Activated CD4-positive, CD25-positive, alpha-beta regulatory T cell treated with anti-CD3 and anti-CD28 coated beads, Interleukin-2, amount 50 U/mL, for 16 hours (primary cell): Measurements from ENCODE around the gene TAGAP.
"Not testable (repeated sequence)": the region's sequence is repeated elsewhere in the genome, so short reads cannot be mapped to it uniquely, and the experiment has no call there.

ENCODE experiments used
- DNase-seq: peaks from one replicate; pipeline ENCODE4 v3.0.0-alpha.2; 2020; ENCODE audit warnings: low read depth, low spot score

The TAGAP gene

DNA sequence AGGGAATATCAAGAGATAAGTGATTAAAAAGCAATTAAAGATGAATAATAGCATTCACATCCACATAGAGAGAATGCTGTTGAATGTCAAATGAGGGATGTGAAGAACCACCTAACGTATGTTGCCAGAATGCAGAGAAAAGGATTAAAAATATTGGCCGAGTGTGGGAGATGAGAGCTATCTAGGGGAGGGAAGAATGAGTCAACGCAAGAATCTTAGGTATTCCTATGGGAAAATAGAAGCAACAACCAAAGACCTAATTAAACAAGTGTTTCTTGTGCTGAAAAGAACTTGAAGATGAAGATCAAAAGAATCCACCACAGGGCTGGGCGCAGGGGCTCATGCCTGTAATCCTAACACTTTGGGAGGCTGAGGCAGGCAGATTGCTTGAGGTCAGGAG is 32.6 kb downstream of the TAGAP start:
- no peak for DNase-seq

DNA sequence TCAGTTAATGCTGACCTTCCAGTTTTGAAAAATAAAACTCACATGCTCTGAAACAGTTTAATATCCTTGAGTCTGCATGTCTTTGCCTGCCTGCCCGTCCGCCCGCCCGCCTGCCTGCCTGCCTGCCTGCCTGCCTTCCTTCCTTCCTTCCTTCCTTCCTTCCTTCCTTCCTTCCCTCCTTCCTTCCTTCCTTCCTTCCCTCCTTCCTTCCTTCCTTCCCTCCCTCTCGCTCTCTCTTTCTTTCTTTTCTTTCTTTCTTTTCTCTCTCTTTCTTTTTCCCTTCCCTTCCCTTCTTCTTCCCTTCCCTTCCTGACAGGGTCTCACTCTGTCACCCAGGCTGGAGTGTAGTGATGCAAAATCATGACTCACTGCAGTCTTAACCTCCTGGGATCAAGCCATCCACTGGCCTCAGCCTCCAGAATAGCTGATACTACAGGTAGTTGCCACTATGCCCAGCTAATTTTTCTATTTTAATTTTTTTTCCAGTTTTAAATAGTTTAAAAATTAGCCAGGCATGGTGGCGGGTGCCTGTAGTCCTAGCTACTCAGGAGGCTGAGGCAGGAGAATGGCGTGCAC is 34.7 kb downstream of the TAGAP start:
- not testable (repeated sequence) for DNase-seq

DNA sequence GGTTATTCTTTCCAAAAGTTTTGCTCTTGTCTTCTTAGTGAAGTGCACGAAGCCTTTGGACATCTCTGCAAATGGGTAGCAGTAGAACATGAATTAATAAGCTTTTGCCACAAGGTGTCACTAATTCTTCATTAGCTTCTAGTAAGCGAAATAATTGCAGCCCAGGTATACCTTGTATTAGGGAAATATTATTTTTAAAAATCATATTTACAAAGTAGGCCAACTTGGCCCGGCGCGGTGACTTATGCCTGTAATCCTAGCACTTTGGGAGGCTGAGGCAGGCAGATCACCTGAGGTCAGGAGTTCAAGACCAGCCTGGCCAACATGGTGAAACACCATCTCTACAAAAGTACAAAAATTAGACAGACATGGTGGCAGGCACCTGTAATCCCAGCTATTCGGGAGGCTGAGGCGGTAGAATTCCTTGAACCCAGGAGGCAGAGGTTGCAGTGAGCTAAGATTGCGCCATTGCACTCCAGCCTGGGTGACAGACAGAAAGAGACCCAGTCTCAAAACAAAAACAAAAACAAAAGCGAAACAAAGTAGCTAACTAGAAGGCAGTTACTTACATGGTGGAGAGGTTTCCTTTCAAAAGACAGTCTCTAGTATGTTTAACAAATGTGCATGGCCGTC is 36.0 kb downstream of the TAGAP start:
- no peak for DNase-seq

DNA sequence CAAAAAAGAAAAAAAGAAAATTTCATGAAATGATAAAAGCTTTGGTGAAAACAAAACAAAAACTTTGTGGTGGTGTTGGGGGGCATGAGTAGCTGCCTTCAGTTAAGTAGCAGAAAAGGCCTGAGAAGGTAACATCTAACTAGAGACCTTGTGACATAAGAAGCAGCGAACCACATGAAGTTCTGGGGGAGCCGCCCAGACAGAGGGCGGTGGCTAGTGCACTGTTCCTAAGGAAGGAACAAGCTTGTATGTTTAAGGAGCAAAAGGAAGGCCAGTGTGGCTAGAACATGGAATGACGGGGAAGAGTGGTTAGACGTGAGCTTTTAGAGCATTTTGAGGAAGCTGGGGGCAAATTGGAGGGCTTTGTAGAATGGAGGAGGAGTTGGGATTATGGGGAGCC is 37.3 kb downstream of the TAGAP start:
- no peak for DNase-seq

DNA sequence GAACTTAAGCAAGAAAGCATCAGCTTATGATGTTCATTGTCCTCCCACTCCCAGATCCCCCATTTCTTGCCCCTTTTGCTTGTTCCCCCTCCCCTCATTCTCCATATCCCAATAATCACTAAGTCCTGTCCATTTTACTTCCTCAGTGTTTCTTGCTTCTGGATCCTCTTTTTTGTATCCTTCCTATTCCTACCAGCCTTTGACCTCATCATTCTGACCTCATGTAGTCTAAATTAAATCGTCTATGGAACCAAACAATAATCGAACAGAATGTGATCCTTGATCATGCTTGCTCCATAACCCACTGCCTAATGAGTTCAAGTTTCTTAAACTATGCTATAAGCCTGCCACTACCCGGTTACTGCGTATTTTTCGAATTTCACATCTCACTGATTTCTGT is 39.4 kb downstream of the TAGAP start:
- no peak for DNase-seq

DNA sequence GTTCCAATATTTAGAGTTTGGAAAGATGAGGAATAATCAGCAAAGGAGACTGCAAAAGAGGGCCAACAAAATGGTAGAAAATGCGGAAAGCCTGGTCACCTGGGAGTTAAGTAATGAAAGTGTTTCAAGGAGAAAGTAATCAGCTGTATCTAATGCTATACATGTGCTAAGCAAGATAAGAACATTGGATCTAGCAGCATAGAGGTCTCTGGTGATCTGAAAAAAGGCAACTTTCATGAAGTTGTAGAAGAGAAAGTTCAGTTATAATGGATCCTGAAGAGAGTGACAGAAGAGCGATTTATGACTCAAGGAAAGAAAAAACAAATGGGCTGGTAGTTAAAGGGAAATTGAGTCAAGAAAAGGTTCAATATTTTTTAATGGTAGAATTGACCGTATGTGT is 40.2 kb downstream of the TAGAP start:
- no peak for DNase-seq

DNA sequence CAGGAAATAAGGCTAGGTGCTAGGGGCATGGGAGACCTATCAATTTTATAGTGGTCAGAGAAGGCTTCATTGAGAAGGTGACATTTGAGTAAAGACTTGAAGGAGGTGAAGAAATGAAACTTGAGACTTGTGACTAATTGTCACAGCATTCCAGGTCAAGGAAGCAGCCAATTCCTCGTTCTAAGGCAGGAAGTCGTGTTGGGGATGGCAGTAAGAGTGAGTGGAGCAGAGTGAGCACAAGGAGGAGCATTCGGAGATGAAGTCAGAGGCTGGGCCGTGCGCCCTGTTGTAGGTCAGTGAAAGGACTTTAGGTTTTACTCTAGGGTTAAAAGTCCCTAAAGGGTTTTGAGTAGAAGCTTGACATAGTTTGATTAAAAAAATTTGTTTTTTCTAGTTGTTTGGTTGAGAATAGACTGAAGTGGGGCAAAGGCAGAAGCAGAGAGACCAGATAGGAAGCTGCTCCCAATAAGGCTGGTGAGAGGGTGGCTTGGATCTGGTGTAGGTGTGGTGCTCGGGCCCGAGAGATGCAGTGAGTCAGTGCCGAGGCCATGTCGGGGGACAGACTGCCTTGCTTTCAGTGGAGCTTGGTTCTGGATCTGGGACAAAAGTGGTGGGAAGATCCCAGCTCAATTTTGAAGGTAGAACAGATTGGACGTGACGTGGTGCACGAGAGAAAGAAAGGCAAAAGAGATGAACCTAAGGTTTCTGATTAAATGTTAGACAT is 42.2 kb downstream of the TAGAP start:
- DNase-seq: no peak

DNA sequence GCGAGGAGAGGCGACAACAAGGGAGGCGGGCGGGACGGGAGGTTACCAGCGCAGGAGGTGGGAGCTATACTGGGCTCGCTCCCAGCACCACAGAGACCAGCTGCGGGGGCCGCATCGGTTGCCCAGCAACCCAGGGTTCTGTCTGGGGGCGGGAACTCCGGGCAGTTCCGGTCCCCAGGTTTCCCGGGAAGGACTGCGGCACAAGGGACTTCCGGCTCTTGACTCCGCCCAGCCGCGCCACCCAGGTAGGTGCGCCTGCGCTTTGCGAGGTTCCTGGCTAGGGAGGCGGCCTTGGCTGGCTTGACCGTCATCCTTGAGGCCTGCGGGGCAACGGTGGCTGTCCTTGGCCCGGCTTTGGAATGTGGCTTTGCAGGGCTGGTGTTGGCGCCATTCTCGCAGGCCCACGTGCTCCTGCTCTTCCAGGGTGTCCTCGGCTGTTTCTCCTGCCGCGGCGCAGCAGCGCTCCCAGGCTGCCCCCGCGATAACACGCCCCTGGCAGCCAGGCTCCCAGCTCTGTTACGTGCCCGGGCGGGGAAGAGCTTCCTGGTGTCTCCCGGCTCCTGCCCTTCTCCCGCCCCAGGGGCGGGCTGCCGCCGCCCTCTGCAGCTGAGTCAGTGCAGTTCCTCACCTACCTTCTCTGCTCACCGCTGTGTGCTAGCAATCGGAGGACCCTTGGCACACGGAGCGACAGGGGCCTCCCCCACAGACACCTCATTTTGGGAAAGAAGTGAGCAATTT is 45.0 kb downstream of the TAGAP start, which contains the start of gene RSPH3:
RSPH3 (minus strand) TSS at position 537 of the 738 bp plus-strand sequence. CDS start 652 bp downstream, outside the sequence.
- peak; percentile 78 for DNase-seq

DNA sequence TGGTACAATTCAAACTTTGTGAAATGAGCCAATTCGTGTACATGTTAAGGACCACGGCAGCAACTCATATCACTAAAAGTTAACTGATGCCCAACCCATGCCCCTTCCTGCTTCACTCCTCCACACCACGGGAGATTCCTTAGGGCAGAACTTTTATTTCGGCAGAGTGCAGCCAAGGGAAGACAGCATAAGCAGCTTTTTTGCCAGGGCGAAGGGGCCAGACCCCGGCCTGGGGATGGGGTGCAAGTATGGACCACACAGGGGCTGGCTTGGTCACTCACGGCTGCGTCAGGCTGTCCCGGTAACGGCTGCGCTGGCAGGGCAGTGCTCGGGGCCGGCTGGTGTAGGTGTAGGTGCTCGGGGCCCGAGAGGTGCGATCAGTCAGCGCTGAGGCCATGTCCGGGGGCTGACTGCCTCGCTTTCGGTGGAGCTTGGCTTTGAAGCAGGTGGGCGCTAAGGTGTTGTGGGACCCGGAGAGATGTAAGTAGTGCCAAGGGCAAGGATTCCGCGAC is 45.6 kb downstream of the TAGAP start:
- no peak for DNase-seq

DNA sequence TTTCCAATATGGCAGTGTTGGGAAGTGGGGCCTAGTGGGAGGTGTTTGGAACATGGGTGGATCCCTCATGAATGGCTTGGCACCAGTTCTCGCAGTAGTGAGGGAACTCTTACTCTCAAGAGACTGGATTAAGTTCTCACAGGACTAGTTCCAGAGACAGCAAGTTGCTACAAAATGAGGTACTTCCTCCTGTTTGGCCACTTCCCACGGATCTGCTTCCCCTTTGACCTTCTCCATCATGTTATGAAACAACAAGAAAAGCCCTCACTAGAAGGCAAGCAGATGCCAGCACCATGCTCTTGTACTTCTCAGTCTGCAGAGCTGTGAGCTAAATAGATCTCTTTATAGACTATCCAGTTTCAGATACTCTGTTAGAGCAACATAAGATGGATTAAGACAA is 47.9 kb downstream of the TAGAP start:
- DNase-seq: no peak

DNA sequence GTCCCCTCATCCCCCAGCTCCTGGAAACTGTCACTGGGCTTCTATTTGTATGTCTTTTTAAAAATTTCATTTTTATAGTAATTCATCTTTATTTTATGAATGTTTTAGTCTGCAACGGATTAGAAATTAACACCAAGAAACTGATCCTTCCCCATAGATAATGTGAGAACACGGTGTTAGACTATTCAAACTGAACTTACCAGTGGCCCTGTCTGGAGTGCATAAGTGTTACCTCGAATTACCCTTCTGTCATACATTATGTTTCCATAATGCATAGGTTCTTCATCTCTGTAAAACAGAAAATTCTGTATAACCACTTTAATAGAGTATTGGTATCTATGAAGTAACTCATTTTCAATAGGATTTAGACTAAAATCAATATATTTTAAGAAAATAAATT is 51.2 kb downstream of the TAGAP start:
- no peak for DNase-seq

DNA sequence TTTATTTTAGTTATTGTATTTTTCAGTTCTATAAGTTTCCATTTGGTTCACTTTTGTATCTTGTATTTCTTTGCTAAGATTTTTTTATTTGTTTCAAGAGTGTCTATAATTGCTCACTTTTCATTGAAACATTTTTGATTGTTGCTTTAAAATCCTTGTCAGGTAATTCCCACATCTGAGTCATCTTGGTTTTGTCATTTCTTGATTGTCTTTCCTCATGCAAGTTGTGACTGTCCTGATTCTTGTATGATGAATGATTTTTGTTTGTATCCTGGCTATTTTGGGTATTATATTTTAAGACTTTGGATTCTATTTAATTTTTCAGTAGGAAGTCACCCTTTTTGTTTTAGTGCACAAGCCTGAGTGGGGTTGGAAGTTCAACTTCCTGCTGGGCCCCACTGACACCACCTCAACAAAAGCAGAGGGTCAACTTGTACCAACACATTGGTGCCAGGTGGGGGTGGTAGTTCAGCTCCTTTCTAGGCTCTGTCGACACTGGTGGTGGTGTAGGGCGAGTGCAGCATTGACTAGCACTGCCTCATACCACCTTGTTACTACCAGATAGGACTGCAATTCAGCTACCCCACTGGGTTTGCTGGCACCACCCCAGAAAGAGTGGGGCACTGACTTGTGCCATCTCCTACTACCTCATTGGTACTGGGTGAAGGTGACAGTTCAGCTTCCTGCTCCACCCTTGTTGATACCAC is 53.6 kb downstream of the TAGAP start:
- DNase-seq: no peak

DNA sequence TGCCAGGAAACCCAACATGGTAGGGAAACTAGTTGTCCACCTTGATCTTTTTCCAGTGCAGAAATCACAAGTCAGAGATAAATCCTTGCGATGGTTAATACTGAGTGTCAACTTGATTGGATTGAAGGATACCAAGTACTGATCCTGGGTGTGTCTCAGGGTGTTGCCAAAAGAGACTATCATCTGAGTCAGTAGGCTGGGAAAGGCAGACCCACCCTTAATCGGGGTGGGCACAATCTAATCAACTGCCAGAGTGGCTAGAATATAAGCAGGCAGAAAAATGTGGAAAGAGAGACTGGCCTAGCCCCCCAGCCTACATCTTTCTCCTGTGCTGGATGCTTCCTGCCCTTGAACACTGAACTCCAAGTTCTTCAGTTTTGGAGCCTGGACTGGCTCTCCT is 55.1 kb downstream of the TAGAP start:
- DNase-seq: not testable (repeated sequence)

DNA sequence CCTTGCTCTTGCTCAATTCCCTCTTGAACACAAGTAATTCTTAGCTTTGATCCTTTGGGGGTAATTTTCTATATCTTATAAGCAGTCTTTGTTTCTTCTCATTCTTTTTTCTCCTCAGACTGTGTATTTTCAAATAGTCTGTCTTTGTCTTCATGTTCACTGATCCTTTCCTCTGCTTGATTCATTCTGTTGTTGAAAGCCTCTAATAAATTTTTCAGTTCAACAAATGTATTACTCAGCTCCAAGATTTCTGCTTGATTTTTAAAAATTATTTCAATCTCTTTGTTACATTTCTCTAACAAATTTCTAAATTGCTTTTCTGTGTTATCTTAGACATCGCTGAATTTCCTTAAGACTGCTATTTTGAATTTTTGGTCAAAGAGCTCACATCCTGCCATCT is 56.3 kb downstream of the TAGAP start:
- DNase-seq: no peak

DNA sequence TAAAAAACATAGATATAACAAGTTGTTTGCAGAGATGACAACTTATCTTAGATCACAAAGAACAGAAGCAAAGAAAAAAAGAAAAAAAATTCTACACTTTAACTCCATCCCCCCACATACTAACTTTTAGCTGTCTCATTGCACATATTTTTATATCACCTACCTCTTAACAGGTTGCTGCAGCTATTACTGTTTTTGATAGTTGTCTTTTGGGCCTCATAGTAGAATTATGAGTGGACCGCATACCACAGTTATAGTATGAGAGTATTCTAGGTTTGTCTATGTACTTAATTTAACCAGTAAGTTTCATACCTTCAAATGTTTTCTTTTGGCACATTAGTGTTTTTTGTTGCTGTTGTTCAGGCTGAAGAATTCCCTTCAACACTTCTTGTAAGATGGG is 57.1 kb downstream of the TAGAP start:
- no peak for DNase-seq
